ENCODE measurements around the gene NUAK1.

- no peak for TF ChIP-seq EZH2 (IDR thresholded peaks at IDR 0.05; ENCODE audit: insufficient read depth, poor library complexity, severe bottlenecking)
- TF ChIP-seq EZH2phosphoT487 (IDR thresholded peaks at IDR 0.05; ENCODE audit: insufficient read depth, low read depth): no peak
These were observed 57.1 kb downstream of the NUAK1 start for GRCh38 chr12:106081606-106082005.

All from GM23248 (cell line).